HEK293T (cell line): ENCODE results near the gene ESYT3.

Source experiments
- ELF4 ChIP-seq: fragments of 450-650 bp; IDR thresholded peaks from 2 replicates; pipeline ENCODE4 v1.6.1; 2017; ENCODE audit warnings: antibody characterized with exemption
- SUZ12 ChIP-seq: fragments of 450-650 bp; IDR thresholded peaks from 2 replicates; pipeline ENCODE4 v1.6.1; 2016; ENCODE audit warnings: mild to moderate bottlenecking
- ZNF384 ChIP-seq: fragments of 450-650 bp; IDR thresholded peaks from 2 replicates; pipeline ENCODE4 v1.6.1; 2016
- TF ChIP-seq, protein P1 (sequence below): fragments of 450-650 bp; IDR thresholded peaks from 2 replicates; pipeline ENCODE4 v1.6.1; 2016

DNA sequence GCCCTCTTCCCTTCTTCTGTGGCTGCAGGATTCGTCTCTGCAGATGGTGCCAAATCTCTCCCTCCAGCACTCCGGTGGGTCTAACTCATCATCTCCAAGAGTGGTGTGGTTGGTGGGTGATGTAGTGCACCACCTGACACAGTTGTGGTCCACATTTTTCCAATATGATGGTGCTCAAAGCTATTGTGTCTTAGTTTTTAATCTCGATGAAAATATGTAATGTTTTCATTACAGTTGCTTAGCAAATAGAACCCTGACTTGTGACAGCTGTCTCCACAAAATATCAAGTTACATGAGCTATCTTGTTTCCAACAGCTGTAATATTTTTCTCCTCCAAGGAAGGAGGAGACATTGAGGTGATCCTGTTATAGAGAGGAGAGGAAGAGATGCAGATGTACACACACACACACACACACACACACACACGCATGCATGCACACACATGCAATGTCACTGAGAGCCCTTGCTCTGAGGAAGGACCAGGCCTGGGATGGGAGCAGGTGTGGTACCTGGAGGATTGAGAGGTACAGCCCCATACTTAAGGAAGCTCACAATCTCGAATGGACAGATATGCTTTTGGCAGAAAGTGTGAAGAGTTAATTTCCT, 15.7 kb upstream of the ESYT3 start:
- TF ChIP-seq ELF4 (no peak), SUZ12 (no peak), ZNF384 (no peak)
- TF ChIP-seq, protein P1, sequence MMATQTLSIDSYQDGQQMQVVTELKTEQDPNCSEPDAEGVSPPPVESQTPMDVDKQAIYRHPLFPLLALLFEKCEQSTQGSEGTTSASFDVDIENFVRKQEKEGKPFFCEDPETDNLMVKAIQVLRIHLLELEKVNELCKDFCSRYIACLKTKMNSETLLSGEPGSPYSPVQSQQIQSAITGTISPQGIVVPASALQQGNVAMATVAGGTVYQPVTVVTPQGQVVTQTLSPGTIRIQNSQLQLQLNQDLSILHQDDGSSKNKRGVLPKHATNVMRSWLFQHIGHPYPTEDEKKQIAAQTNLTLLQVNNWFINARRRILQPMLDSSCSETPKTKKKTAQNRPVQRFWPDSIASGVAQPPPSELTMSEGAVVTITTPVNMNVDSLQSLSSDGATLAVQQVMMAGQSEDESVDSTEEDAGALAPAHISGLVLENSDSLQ: no peak
